ENCODE measurements around the gene RAB29. TPM values are rescaled to one million over a fixed set of nuclear protein-coding genes. Genes with fewer than 3 reads are reported as not detected.

RAB29 gene
- total and polyA plus RNA-seq, 9 of the 15 experiments (the other 6 are each of a cell fraction or from before 2014, with no cell fraction given) = 6.3 to 17.6 (median 8.0) TPM

GRCh38 chr1:205775015-205775716, at the start of gene RAB29 (continued):
- no peak for TF ChIP-seq CUX1 (CRISPR knock-in tag; IDR thresholded peaks at IDR 0.05)
- TF ChIP-seq THRA (IDR thresholded peaks at IDR 0.05) = no peak
- TF ChIP-seq ZNF224 (CRISPR knock-in tag; IDR thresholded peaks at IDR 0.05) = no peak
- TF ChIP-seq HLTF (IDR thresholded peaks at IDR 0.05) = no peak
- no peak for TF ChIP-seq ZNF146 (CRISPR knock-in tag; IDR thresholded peaks at IDR 0.05; ENCODE audit: unreplicated experiment)
- no peak for TF ChIP-seq KLF13 (tag; IDR thresholded peaks at IDR 0.05; ENCODE audit: borderline replicate concordance, low read depth)
- no peak for TF ChIP-seq EWSR1 (IDR thresholded peaks at IDR 0.05; ENCODE audit: borderline replicate concordance, low read depth, partially characterized antibody)
- TF ChIP-seq SIN3A (IDR thresholded peaks at IDR 0.05; ENCODE audit: borderline replicate concordance in 2 of 2, control insufficient read depth in 1 of 2, low read depth in 2 of 2, low read length in 2 of 2) = 0 out of 4 replicates have a peak, but pooled peaks of 1 of the 2 experiments have one; percentile 7
- TF ChIP-seq HNRNPLL (IDR thresholded peaks at IDR 0.05; ENCODE audit: low read depth, low read length, poor library complexity, severe bottlenecking) = no peak
- TF ChIP-seq CEBPZ (IDR thresholded peaks at IDR 0.05; ENCODE audit: borderline replicate concordance, low read depth, low read length) = no peak
- TF ChIP-seq XRCC3 (IDR thresholded peaks at IDR 0.05) = no peak
- no peak; the same call in 1 of the 2 replicates for TF ChIP-seq KDM2B (CRISPR knock-in tag; IDR thresholded peaks at IDR 0.05)
- peak; percentile 35 for TF ChIP-seq EP400 (IDR thresholded peaks at IDR 0.05)
- peak; percentile 46; the same call in 1 of the 2 replicates for TF ChIP-seq ARID2 (IDR thresholded peaks at IDR 0.05)
- TF ChIP-seq POLR2A (conservative IDR thresholded peaks at IDR 0.05) = peak; percentile 68
- 0 out of 2 replicates have a peak, but pooled peaks have one; percentile 31 for TF ChIP-seq NFRKB (IDR thresholded peaks at IDR 0.05; ENCODE audit: low read depth)
- TF ChIP-seq RFX5 (IDR thresholded peaks at IDR 0.05; ENCODE audit: low read depth, low read length) = no peak

Data from K562 (cell line).